HG02970 (cell line): ENCODE results near the gene PCDH9.
"Not testable (repeated sequence)": the region's sequence is repeated elsewhere in the genome, so short reads cannot be mapped to it uniquely, and the experiment has no call there.

ENCODE experiments used
- ATAC-seq: cut with Tn5 transposase; IDR thresholded peaks from one replicate; pipeline ENCODE4 v1.9.1; 2021; ENCODE audit warnings: mild to moderate bottlenecking, moderate library complexity, moderate number of reproducible peaks; ENCODE audit not compliant: unreplicated experiment, low FRiP score

Gene PCDH9

DNA sequence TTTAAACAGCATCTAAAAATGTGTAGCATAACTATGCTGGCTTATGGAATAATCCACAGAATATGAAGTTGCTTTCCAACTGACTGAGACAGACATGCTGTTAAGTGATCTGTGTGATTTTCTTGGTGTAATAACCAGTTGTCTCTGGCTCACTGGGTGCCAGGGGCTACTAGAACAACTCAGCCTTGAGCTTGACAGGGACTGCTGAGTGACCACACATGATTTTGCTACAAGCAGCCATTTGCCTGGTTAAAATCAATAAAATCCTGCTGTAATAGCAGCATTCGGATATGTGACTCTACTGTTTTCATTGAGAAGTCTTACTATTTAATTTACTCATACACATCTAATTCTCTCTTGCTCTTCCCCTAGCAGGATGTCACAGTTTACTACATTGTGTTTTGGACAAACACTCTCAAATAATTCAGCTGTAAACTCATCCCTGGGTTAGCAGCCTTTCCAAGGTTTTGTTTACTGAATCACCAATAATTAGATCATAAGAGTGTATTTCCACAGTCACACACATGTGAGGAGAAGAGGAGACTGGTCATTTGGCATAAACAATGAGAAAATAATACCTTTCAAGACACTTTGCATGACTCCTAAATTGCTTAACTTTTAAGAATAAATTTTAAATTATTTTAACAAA, 426.2 kb downstream of the PCDH9 start:
- ATAC-seq: no peak

DNA sequence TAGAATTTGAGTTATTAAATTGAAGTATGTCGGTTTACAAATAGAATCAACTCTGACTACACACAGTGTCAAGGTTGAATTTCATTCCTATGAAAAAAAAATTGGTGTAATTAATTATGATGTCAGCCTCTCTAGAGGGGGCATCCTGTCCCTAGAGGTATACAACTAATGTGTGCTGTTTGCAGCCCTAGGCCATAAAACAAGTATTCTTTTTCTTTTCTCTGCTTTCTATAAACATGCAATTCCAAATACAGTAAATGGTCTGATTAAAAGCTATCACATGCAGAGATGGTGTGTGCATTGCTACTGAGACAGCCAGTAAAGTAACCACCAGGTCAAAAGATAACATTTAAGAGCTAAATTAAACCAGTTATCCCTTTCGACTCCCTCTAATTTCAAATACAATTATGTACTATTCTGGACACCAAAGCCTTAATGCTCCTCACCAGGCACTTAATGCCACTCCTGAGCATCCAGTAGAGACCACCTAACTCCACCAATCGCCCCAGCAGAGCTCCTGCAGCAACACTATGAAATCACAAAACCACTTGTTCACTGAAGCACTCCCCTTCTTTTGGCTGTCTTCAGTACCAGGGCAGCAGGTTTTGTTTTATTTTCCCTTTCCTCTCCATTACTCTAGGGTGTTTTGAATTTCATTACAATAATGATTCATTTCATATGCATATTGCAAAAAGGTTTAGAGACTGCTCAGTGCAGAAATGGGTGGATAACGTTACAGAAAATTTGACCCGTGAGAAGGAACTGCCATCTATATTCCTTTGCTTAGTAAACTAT, 426.9 kb downstream of the PCDH9 start:
- ATAC-seq: no peak

- no peak for ATAC-seq
These were observed 434.5 kb downstream of the PCDH9 start for GRCh38 chr13:66795636-66796035.

- ATAC-seq: no peak
These were observed 435.6 kb downstream of the PCDH9 start for GRCh38 chr13:66794340-66795031.

- no peak for ATAC-seq
These were observed 439.3 kb downstream of the PCDH9 start for GRCh38 chr13:66790861-66791260.

DNA sequence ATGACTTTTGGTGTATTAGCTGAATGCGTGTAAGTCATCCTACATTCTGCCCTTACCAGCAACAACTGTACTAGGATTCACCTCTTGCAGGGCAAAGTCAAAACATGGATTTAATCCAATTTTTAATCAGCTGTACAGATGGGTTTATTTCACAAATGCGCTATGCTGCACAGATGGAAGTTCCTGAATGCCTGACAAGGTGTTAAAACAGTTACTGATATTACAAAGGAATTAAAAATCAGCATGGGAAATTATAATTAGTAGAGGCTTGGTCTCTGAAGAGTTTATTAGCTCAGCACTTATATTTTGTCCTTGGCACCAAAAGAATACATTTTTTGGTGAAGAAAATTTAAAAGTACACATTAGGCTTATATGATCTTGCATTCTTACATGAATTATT, 448.9 kb downstream of the PCDH9 start:
- ATAC-seq: no peak

DNA sequence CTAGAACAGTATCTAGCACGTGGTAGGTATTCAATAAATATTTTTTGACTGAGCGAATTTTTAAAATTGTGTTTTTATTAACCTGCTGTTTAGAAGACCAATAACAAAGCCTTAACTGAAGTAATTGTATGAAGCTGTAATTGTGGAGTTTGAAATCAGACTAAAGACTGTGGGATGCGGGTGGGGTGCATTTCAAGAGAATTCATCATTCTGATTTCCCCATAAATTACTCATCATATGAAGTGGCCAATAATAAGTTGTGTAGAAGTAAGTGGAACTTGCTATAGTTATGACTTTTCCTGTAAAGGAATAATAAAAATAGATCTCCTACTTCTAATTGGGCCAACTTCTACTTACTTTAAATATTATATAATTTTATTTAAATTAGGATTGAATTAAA, 449.3 kb downstream of the PCDH9 start:
- ATAC-seq: no peak

- no peak for ATAC-seq
These were observed 451.7 kb downstream of the PCDH9 start for GRCh38 chr13:66778461-66778860.

GRCh38 chr13:66775196-66775595, 454.9 kb downstream of the PCDH9 start:
- ATAC-seq: no peak

DNA sequence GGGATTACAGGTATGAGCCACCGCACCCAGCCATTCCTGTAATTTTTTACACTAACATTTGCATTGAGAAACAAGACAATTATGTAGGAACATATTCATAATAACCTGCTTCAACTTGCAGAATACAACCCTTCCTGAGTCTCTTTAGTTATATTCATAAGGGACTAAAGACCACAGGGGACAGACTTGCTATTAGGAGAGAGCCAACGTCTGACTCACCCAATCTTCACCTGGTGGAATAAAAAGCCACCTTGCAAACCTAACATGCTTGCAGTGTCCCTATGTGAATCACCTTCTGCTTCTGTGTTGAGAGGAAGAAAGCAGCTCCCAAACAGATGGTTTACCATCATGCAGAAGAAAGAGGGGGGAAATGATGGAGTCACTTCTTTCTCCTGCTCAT, 456.1 kb downstream of the PCDH9 start:
- no peak for ATAC-seq

DNA sequence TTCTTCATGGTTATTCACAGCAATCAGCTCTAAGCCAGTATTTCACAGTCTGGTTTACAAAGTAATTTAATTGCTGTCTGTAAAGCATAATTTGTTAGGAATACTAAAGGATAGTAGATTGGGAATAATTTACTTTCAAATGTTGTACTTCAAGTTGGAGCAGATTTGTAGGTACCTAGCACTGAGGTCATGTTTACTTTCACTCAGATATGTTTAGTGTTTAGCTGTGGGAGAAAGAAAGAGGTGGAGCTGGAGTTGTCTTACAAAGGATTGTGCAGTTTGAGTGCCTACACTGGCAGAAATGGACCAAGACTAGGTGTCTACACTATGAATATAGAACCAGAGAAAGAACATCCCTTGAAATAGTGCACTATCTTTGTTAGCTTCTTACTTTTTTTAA, 464.6 kb downstream of the PCDH9 start:
- no peak for ATAC-seq

GRCh38 chr13:66760678-66761077, 469.5 kb downstream of the PCDH9 start:
- ATAC-seq: not testable (repeated sequence)

GRCh38 chr13:66759919-66760318, 470.2 kb downstream of the PCDH9 start:
- no peak for ATAC-seq

- no peak for ATAC-seq
These were observed 478.4 kb downstream of the PCDH9 start for GRCh38 chr13:66751691-66752090.

- no peak for ATAC-seq
These were observed 481.4 kb downstream of the PCDH9 start for GRCh38 chr13:66748712-66749111.

DNA sequence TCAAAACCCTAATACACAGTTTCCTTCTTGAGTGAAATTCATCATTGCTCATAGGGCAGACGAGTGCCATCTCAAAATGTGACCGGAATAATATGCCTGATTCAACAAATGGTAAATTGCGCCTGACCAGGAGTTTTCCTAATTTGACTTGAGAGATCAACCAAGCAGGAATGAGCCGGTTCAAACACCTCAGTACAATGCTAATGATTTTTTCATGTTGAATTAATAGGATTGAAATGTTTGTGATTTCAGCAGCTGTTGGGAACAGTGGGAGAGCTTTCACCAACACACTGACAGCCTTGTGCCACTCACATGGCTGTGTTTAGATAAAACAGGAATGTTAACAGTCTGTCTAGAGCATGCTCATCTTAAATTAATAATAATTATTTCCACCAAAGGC, 484.8 kb downstream of the PCDH9 start:
- no peak for ATAC-seq

DNA sequence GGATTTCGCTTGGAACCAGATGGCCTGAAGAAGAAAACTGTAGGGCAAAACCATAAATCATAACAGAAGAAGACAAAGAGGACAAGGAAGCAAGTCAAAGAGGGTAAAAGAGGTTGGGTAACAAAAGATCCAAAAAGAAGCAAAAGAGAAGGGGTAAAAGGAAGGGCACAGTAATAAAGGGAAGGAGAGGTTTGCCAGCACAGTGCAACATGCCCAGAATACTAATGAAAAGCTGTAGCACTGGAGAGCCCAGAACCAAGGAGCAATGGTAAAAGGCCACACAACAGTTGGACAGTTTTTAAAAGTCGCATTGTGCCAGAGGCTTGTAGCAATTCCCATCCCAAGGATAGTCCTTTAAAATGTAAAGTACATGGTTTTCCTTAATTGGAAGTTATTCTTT, 506.6 kb downstream of the PCDH9 start:
- ATAC-seq: no peak

DNA sequence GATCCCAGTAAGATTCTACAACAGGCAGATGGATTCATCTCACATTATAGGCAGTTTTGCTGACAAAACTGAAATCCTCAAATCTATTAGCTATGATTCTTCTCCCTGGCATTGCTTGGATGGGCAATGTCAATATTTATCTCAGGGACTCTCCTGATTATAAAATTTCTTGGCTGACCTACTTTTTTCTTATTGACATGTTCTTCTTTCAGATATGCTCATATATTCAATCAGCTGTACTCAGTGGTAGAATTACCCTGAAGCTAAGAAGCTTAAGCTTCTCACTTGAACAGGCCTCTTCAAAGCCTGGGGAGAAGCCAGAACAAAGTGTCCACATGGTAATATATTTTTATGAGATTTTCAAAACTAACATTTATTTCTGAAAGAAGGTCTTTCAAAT, 513.6 kb downstream of the PCDH9 start:
- no peak for ATAC-seq

DNA sequence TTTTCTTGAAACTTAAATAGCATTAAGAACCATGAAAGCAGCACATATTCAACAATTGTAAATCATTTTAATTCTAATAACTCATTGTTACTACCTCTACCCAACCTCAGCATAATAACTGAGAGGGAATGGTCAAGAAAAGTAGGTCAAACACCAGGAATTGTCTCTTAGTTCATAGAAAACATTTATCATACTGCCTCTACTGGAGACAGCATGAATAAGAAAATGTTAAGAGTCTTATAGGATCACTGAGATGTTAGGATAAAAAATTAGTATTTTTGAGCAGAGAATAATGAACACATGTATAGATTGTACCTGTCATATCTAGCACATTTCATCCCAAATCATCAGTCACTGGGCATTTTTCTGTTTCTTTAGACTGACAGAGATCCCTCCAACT, 515.3 kb downstream of the PCDH9 start:
- ATAC-seq: no peak

- no peak for ATAC-seq
These were observed 526.0 kb downstream of the PCDH9 start for GRCh38 chr13:66704110-66704509.

DNA sequence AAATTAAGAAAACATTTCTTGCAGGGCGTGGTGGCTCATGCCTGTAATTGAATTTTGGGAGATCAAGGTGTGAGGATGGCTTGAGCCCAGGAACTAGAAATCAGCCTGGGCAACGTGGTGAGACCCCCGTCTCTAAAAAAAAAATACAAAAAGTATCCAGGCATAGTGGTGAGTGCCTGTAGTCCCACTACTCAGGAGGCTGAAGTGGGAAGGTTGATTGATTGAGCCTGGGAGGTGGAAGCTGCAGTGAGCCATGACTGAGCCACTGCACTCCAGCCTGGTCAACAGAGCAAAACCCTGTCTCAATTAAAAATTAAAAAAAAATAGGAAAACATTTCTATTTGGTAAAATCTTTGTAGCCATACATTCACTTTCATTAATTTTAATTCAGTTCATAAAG, 526.5 kb downstream of the PCDH9 start:
- no peak for ATAC-seq
